Stimulated activated CD8-positive, alpha-beta memory T cell treated with anti-CD3 and anti-CD28 coated beads, Interleukin-4, amount 100 ng/mL, for 48 hours (primary cell): ENCODE results near the gene C1orf198.

Experiments used
- DNase-seq: peaks from one replicate; pipeline ENCODE4 v3.0.0-alpha.2; 2020

The C1orf198 gene

GRCh38 chr1:230806552-230806951 is 61.8 kb downstream of the C1orf198 start:
- DNase-seq: no peak

GRCh38 chr1:230804396-230804795 is 63.9 kb downstream of the C1orf198 start:
- no peak for DNase-seq

- no peak for DNase-seq
Observed at GRCh38 chr1:230800891-230801840, 67.2 kb downstream of the C1orf198 start.

GRCh38 chr1:230798491-230798890 is 69.8 kb downstream of the C1orf198 start:
- DNase-seq: peak; percentile 13

GRCh38 chr1:230797942-230798365 is 70.4 kb downstream of the C1orf198 start:
- no peak for DNase-seq

GRCh38 chr1:230797376-230797920 is 70.9 kb downstream of the C1orf198 start:
- DNase-seq: peak; percentile 11

GRCh38 chr1:230796626-230797025 is 71.7 kb downstream of the C1orf198 start:
- no peak for DNase-seq

- DNase-seq: no peak
Observed at GRCh38 chr1:230794871-230795605, 73.3 kb downstream of the C1orf198 start.

GRCh38 chr1:230794431-230794830 is 73.9 kb downstream of the C1orf198 start:
- DNase-seq: no peak

- no peak for DNase-seq
Observed at GRCh38 chr1:230793463-230793745, 74.9 kb downstream of the C1orf198 start.

GRCh38 chr1:230792691-230793462 is 75.4 kb downstream of the C1orf198 start:
- no peak for DNase-seq

- DNase-seq: no peak
Observed at GRCh38 chr1:230791986-230792564, 76.2 kb downstream of the C1orf198 start.

- DNase-seq: no peak
Observed at GRCh38 chr1:230790026-230790425, 78.3 kb downstream of the C1orf198 start.

- no peak for DNase-seq
Observed at GRCh38 chr1:230788561-230789275, 79.6 kb downstream of the C1orf198 start.

- no peak for DNase-seq
Observed at GRCh38 chr1:230787471-230787870, 80.8 kb downstream of the C1orf198 start.
